CD4-positive, alpha-beta memory T cell (primary cell): ENCODE measurements around the gene PSMB3. TPM values are rescaled to one million over a fixed set of nuclear protein-coding genes. Genes with fewer than 3 reads are reported as not detected.

Experiments used
- CTCF ChIA-PET: fragments of 350-600 bp; sonication (Branson Sonifier 250); formaldehyde crosslinking; loops from one replicate; lab custom pipeline; 2021; ENCODE audit warnings: inconsistent platforms; ENCODE audit not compliant: partially characterized antibody; lab: Charles Lee
- POLR2A ChIA-PET: fragments of 350-600 bp; sonication (Branson Sonifier 250); formaldehyde crosslinking; loops from one replicate; lab custom pipeline; 2021; ENCODE audit not compliant: partially characterized antibody; lab: Charles Lee
- DNase-seq, 5 donors: peaks; one replicate each; pipeline versions ENCODE4 v3.0.0 to v3.0.0-alpha.2; 2020 to 2022; ENCODE audit warnings: mixed read lengths in 1 of 5
- H3K27ac ChIP-seq: one replicate; pipeline ENCODE4 v1.7.0; 2013; ENCODE audit warnings: low read depth, low read length
- H3K27me3 ChIP-seq: 2 replicates; pipeline ENCODE4 v1.7.0; 2013; ENCODE audit warnings: mild to moderate bottlenecking, low read length, moderate library complexity; ENCODE audit not compliant: insufficient read depth
- H3K36me3 ChIP-seq: 2 replicates; pipeline ENCODE4 v1.7.0; 2013; ENCODE audit warnings: mild to moderate bottlenecking, low read length, moderate library complexity; ENCODE audit not compliant: insufficient read depth
- H3K4me1 ChIP-seq: 2 replicates; pipeline ENCODE4 v1.7.0; 2013; ENCODE audit warnings: mild to moderate bottlenecking, low read length, moderate library complexity; ENCODE audit not compliant: insufficient read depth
- H3K4me3 ChIP-seq, 2 donors: one replicate each; pipeline ENCODE4 v1.7.0; 2013; ENCODE audit warnings: low read length in 2 of 2, mild to moderate bottlenecking in 1 of 2
- H3K9me3 ChIP-seq, 2 donors: one replicate each; pipeline ENCODE4 v1.7.0; 2013; ENCODE audit warnings: low read length in 2 of 2, control low read depth in 1 of 2; ENCODE audit not compliant: control insufficient read depth in 1 of 2
- H3K27ac Mint-ChIP-seq, 7 donors: one replicate each; pipeline ENCODE4 v1.8.0; 2020 to 2021; ENCODE audit warnings: mixed read lengths in 7 of 7, mild to moderate bottlenecking in 6 of 7, inconsistent platforms in 3 of 7, moderate library complexity in 3 of 7
- H3K27me3 Mint-ChIP-seq, 2 donors: one replicate each; pipeline ENCODE4 v1.8.0; 2020 to 2021; ENCODE audit warnings: mixed read lengths in 2 of 2
- H3K36me3 Mint-ChIP-seq, 2 donors: one replicate each; pipeline ENCODE4 v1.8.0; 2020 to 2021; ENCODE audit warnings: mixed read lengths in 2 of 2, inconsistent platforms in 1 of 2, mild to moderate bottlenecking in 1 of 2
- H3K4me1 Mint-ChIP-seq, 4 donors: one replicate each; pipeline ENCODE4 v1.8.0; 2020 to 2021; ENCODE audit warnings: mixed read lengths in 4 of 4, mild to moderate bottlenecking in 1 of 4
- H3K4me3 Mint-ChIP-seq, 8 donors: one replicate each; pipeline ENCODE4 v1.8.0; 2020 to 2021; ENCODE audit warnings: mixed read lengths in 8 of 8, mild to moderate bottlenecking in 7 of 8, moderate library complexity in 6 of 8, inconsistent platforms in 3 of 8
- H3K9me3 Mint-ChIP-seq, 8 donors: one replicate each; pipeline ENCODE4 v1.8.0; 2020 to 2021; ENCODE audit warnings: mixed read lengths in 8 of 8, mild to moderate bottlenecking in 5 of 8, inconsistent platforms in 3 of 8, moderate library complexity in 1 of 8
- intact Hi-C: fragments of 100-400 bp; cut with micrococcal nuclease; formaldehyde crosslinking; loops from one replicate; pipeline ENCODE4 v1.15.1; 2023
- polyA plus RNA-seq, 2 donors: library from polyadenylated mRNA; unstranded; fragments of 300-500 nt; fragmentation: Illumina TruSeq; gene quantifications; one replicate each; pipeline ENCODE4 v1.2.3, GENCODE V29; 2021
- total RNA-seq, 2 experiments: library from RNA; stranded (reverse); gene quantifications; one replicate each; pipeline ENCODE4 v1.2.3, GENCODE V29; 2021

PSMB3 gene
- total and polyA plus RNA-seq, 4 experiments from 2014 or later: 93.5 to 517 (median 245) TPM

DNA sequence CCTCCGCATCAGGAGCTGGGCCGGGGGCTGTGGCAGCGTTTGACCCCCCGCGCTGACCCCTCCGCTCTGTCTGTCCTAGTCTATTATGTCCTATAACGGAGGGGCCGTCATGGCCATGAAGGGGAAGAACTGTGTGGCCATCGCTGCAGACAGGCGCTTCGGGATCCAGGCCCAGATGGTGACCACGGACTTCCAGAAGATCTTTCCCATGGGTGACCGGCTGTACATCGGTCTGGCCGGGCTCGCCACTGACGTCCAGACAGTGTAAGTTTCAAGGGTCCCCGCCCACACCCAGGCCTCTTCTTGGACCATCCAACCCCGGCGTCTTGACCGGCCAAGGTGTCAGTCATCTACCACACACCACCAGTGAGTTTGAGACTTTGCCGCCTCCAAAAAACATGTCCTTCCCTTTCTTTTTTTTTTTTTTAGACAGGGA, 548 bp downstream of the PSMB3 start:
- H3K4me1 Mint-ChIP-seq: peaks cover 24 to 57% (median 42%) of the 10 kb centered on the region in 4 donors
- peaks cover 18 to 37% of the 10 kb centered on the region in 2 donors for H3K36me3 Mint-ChIP-seq
- H3K9me3 Mint-ChIP-seq: peaks cover 0 to 14% (median 0%) of the 10 kb centered on the region in 8 donors
- no peak for DNase-seq
- POLR2A ChIA-PET: interaction anchor here (1.6 to 5.5 kb wide), 6 partner anchors 9 to 100 kb away, joined by 6 to 50 read pairs (median 15); partner anchors contain the start of genes CWC25, MLLT6, PIP4K2B and RPL23
- no peaks in the 10 kb centered on the region for H3K9me3 ChIP-seq
- peaks cover 5 to 16% of the 10 kb centered on the region in 2 donors for H3K27me3 Mint-ChIP-seq
- H3K36me3 ChIP-seq: peaks cover 19% of the 10 kb centered on the region
- intact Hi-C loops: loop anchor here (2.0 to 5.0 kb wide), 5 partner anchors 72 to 400 kb away; partner anchors contain the start of genes CWC25 and RPL23
- CTCF ChIA-PET: no interaction called here
- peak overlapping the region; percentile 84 for H3K27ac ChIP-seq
- H3K4me1 ChIP-seq: peaks cover 52% of the 10 kb centered on the region
- peak overlapping the region; percentile 81 to 94 for H3K4me3 ChIP-seq
- peak overlapping the region; percentile 95 to 100 (median 99) for H3K4me3 Mint-ChIP-seq
- peaks cover 21% of the 10 kb centered on the region for H3K27me3 ChIP-seq
- peak overlapping the region; percentile 5 to 100 (median 93) for H3K27ac Mint-ChIP-seq

DNA sequence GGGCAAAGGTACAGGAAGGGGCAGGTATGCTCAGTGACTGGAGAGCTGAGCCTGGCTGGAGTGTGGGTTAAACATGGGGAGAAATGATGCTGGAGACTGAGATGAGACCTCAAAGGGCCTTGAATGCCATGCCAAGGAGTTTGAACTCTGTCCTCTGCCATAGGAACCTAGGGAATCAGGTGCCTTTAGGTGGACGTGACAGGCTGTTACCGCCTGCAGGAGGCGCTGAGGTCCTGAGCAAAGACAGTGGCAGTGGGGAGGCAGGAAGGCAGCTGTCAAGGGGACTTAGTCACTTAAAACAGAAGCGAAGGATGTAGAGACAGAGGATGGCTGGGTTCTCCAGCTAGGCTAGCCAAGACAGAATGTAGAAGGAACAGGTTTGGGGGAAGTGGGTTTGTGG, 9.1 kb downstream of the PSMB3 start:
- intact Hi-C loops: no loop called here
- Histone ChIP-seq H3K9me3 (no peaks in the 10 kb centered on the region), H3K27me3 (no peaks in the 10 kb centered on the region), H3K4me3 (no peak overlapping the region), H3K36me3 (peaks cover 67% of the 10 kb centered on the region), H3K4me1 (peaks cover 3% of the 10 kb centered on the region), H3K27ac (no peak overlapping the region)
- DNase-seq: peak in 1 of 5 donors; percentile 15
- ChIA-PET CTCF (no interaction called here), POLR2A (interaction anchor here (0.9 to 2.3 kb wide), 3 partner anchors 9 to 32 kb away, joined by 3 to 9 read pairs (median 4); partner anchors contain the start of genes CISD3 and PSMB3)
- Mint-ChIP-seq H3K4me1 (peaks cover 0 to 11% (median 7%) of the 10 kb centered on the region in 4 donors), H3K4me3 (no peak overlapping the region), H3K27ac (peak overlapping the region in 5 of 7 donors; percentile 64 to 85 (median 80)), H3K27me3 (no peaks in the 10 kb centered on the region), H3K9me3 (no peaks in the 10 kb centered on the region), H3K36me3 (peaks cover 59 to 71% of the 10 kb centered on the region in 2 donors)

DNA sequence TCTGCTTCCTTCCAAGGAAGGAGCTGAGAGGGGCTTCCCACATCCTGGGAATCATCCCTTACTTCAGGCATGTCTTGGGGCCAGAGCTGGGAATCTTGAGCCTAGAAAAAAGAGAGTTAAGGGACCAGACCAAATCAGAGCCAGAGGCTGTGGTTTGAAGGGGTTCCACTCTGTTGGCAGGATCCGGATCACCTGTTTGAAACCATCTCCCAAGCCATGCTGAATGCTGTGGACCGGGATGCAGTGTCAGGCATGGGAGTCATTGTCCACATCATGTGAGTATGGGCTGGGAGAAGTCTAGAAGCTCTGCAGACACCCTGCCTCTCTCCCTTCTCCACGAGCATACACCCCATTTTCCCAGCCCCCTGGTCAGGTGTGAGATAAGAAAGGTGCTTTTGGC, 9.7 kb downstream of the PSMB3 start:
- Histone ChIP-seq H3K9me3 (no peaks in the 10 kb centered on the region), H3K27me3 (no peaks in the 10 kb centered on the region), H3K36me3 (peaks cover 72% of the 10 kb centered on the region), H3K4me3 (no peak overlapping the region), H3K4me1 (peaks cover 3% of the 10 kb centered on the region), H3K27ac (no peak overlapping the region)
- ChIA-PET POLR2A (interaction anchor here (0.9 to 2.3 kb wide), 2 partner anchors 10 to 31 kb away, joined by 4 to 9 read pairs; partner anchors contain the start of genes CISD3 and PSMB3), CTCF (no interaction called here)
- H3K36me3 Mint-ChIP-seq: peaks cover 63 to 77% of the 10 kb centered on the region in 2 donors
- H3K27ac Mint-ChIP-seq: peak overlapping the region in 2 of 7 donors; percentile 24 to 27
- H3K27me3 Mint-ChIP-seq: no peaks in the 10 kb centered on the region
- intact Hi-C loops: no loop called here
- H3K4me1 Mint-ChIP-seq: peaks cover 1 to 11% (median 7%) of the 10 kb centered on the region in 4 donors
- H3K4me3 Mint-ChIP-seq: no peak overlapping the region
- DNase-seq: no peak
- H3K9me3 Mint-ChIP-seq: no peaks in the 10 kb centered on the region

DNA sequence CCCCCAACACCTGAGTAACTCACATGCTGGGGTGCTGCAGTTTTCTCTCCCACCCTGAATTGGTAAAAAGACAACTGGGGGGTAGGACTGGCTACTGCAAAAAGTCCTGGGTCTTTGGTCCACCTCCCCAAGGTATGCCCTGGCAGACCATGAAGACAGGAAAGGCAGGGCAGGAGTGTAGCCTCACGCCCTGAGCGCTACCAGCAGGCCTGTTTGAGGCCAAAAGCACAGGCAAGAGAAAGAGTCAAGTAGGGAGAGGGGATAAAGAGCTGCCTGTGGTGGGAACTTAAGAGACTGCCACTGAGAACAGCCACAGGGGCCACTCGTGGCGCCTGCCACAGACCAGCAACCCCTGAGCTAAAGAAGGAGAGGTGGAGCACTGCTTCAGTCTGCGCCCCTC, 13.8 kb downstream of the PSMB3 start:
- Histone ChIP-seq H3K9me3 (no peaks in the 10 kb centered on the region), H3K36me3 (peaks cover 81% of the 10 kb centered on the region), H3K4me1 (peaks cover 2% of the 10 kb centered on the region), H3K27ac (no peak overlapping the region), H3K27me3 (no peaks in the 10 kb centered on the region), H3K4me3 (no peak overlapping the region)
- Mint-ChIP-seq H3K4me3 (no peak overlapping the region), H3K27me3 (no peaks in the 10 kb centered on the region), H3K27ac (peak overlapping the region in 3 of 7 donors; percentile 57 to 80 (median 62)), H3K9me3 (no peaks in the 10 kb centered on the region), H3K4me1 (peaks cover 3 to 6% (median 4%) of the 10 kb centered on the region in 4 donors), H3K36me3 (peaks cover 61 to 85% of the 10 kb centered on the region in 2 donors)
- no peak for DNase-seq
- ChIA-PET CTCF (interaction anchor here (2.4 kb wide), 1 partner anchor 31 kb away, joined by 10 read pairs; no protein-coding TSS in a partner anchor), POLR2A (no interaction called here)
- intact Hi-C loops: no loop called here

DNA sequence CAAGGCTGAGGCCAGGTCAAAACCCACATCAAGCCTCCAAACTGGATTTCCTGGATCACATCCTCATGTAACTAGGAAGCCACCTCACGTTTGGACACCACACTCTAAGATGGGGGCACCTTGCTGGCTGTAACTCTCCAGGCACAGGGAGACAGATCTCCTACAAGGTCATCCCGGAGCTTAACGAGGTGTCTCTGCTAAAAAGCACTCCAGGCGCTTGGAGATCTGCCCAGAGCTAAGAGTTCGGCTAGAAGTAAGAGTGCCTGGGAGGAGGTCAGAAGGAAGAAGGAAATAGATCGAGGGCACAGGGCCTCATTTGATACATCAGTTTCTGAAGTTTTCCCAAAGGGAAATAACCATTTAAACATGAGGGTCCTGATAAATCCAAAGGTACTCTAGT, 15.9 kb downstream of the PSMB3 start:
- intact Hi-C loops: no loop called here
- H3K9me3 ChIP-seq: no peaks in the 10 kb centered on the region
- no peaks in the 10 kb centered on the region for H3K9me3 Mint-ChIP-seq
- peaks cover 82% of the 10 kb centered on the region for H3K36me3 ChIP-seq
- H3K27ac ChIP-seq: no peak overlapping the region
- ChIA-PET POLR2A (no interaction called here), CTCF (no interaction called here)
- H3K36me3 Mint-ChIP-seq: peaks cover 59 to 85% of the 10 kb centered on the region in 2 donors
- peaks cover 0 to 3% (median under 1%) of the 10 kb centered on the region in 4 donors for H3K4me1 Mint-ChIP-seq
- H3K27me3 Mint-ChIP-seq: no peaks in the 10 kb centered on the region
- no peaks in the 10 kb centered on the region for H3K27me3 ChIP-seq
- H3K4me3 ChIP-seq: no peak overlapping the region
- DNase-seq: no peak
- no peak overlapping the region for H3K27ac Mint-ChIP-seq
- no peak overlapping the region for H3K4me3 Mint-ChIP-seq
- H3K4me1 ChIP-seq: no peaks in the 10 kb centered on the region

DNA sequence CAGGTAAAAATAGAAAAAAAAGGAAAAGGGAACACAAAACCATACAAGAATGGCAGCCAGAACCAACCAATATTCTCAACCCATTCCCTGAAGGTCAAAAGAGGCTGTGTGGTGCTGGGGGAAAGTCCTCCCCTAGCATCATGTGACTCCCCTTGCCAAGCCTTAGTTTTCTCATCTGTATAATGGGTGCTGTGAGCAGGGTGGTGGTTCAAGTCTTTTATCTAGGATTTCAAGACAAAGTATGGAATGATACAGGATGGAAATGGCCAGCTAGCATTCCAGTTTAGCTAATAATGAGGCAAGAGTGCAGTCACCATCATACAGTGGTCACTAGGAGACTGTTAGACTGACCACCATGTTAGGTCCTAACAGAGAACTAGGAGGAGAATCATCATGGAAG, 20.7 kb downstream of the PSMB3 start:
- Histone ChIP-seq H3K27me3 (no peaks in the 10 kb centered on the region), H3K4me3 (no peak overlapping the region), H3K36me3 (peaks cover 76% of the 10 kb centered on the region), H3K4me1 (no peaks in the 10 kb centered on the region), H3K9me3 (no peaks in the 10 kb centered on the region), H3K27ac (no peak overlapping the region)
- DNase-seq: no peak
- peaks cover 50 to 68% of the 10 kb centered on the region in 2 donors for H3K36me3 Mint-ChIP-seq
- no peaks in the 10 kb centered on the region for H3K27me3 Mint-ChIP-seq
- H3K4me3 Mint-ChIP-seq: no peak overlapping the region
- POLR2A ChIA-PET: no interaction called here
- H3K27ac Mint-ChIP-seq: peak overlapping the region in 4 of 7 donors; percentile 9 to 63 (median 38)
- no peaks in the 10 kb centered on the region for H3K9me3 Mint-ChIP-seq
- CTCF ChIA-PET: no interaction called here
- intact Hi-C loops: no loop called here
- H3K4me1 Mint-ChIP-seq: peaks cover 0 to 2% (median 0%) of the 10 kb centered on the region in 4 donors

DNA sequence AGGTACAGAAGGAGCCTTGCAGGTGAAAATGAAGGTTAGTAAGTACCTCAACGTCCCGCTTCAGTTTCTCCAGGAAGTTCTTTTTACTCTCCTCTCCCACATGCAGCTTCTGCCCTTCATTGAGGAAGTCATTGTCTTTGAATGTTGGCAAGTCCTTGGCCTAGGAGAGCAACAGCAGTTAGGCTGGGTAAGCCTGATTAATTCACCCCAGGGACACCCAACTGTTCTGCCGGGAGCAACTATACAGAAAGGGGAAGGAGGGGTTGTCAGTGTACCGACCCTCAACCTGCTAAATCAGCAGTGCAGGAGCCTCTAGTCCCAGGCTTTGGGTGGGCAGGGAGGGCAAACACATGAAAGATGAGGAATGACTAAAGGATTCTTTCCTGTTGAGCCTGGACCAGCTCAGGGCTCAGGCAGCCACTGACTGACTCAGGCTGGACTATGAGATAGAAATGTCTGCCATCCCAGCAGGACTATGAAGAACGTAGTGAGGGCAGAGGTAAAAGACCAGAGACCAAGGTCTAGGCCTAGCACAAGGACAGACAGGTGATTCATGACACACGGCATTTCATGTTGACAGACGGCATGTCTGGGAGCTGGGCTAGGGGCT, 25.2 kb downstream of the PSMB3 start:
- no peak for DNase-seq
- peaks cover 0 to 2% (median 0%) of the 10 kb centered on the region in 4 donors for H3K4me1 Mint-ChIP-seq
- intact Hi-C loops: no loop called here
- Histone ChIP-seq H3K4me1 (no peaks in the 10 kb centered on the region), H3K4me3 (no peak overlapping the region), H3K27me3 (no peaks in the 10 kb centered on the region), H3K36me3 (peaks cover 79% of the 10 kb centered on the region), H3K27ac (no peak overlapping the region), H3K9me3 (no peaks in the 10 kb centered on the region)
- H3K27ac Mint-ChIP-seq: peak overlapping the region in 2 of 7 donors; percentile 7 to 47
- H3K4me3 Mint-ChIP-seq: no peak overlapping the region
- no peaks in the 10 kb centered on the region for H3K27me3 Mint-ChIP-seq
- no peaks in the 10 kb centered on the region for H3K9me3 Mint-ChIP-seq
- peaks cover 58 to 74% of the 10 kb centered on the region in 2 donors for H3K36me3 Mint-ChIP-seq
- ChIA-PET POLR2A (no interaction called here), CTCF (no interaction called here)
